Right cardiac atrium (tissue), 5 donors: Measurements from ENCODE around the gene PKP3. TPM values are rescaled to one million over a fixed set of nuclear protein-coding genes. Genes with fewer than 3 reads are reported as not detected.
"Not testable (repeated sequence)": the region's sequence is repeated elsewhere in the genome, so short reads cannot be mapped to it uniquely, and the experiment has no call there.

Source experiments
- ATAC-seq, 2 donors: fragments of 200-7000 bp; cut with Tn5 transposase; one replicate each; pipeline versions ENCODE4 v1.8.0 to v1.9.1; 2020; ENCODE audit warnings: moderate library complexity in 2 of 2, mild to moderate bottlenecking in 1 of 2
- DNase-seq, 3 donors: peaks; one replicate each; pipeline ENCODE4 v3.0.0-alpha.2; 2020
- H3K27ac ChIP-seq: one replicate; pipeline ENCODE4 v1.5.1; 2013; ENCODE audit warnings: mild to moderate bottlenecking, low read length, control low read depth, moderate library complexity
- H3K27me3 ChIP-seq: one replicate; pipeline ENCODE4 v1.6.1; 2013; ENCODE audit not compliant: control insufficient read depth, insufficient read depth
- H3K4me1 ChIP-seq: one replicate; pipeline ENCODE4 v1.6.1; 2013; ENCODE audit warnings: low read length; ENCODE audit not compliant: control insufficient read depth, insufficient read depth
- H3K4me3 ChIP-seq: one replicate; pipeline ENCODE4 v1.5.1; 2013; ENCODE audit warnings: low read length, control low read depth
- H3K9me3 ChIP-seq: one replicate; pipeline ENCODE4 v1.6.1; 2013; ENCODE audit warnings: low read length; ENCODE audit not compliant: control insufficient read depth
- WGBS: extraction: QIAGEN DNeasy Blood & Tissue Kit; methylation state at CpG from one replicate; pipeline ENCODE4 v1.1.7; 2013; 5-methylcytosine and 5-hydroxymethylcytosine counted together
- intact Hi-C, 4 donors: fragments of 100-400 bp; cut with DNase I; formaldehyde crosslinking; loops; one replicate each; pipeline versions ENCODE4 v1.11.0 to v1.14.0; 2022 to 2023
- polyA plus RNA-seq: library from polyadenylated mRNA; stranded (reverse); fragments of 200-250 nt; gene quantifications from one replicate; pipeline ENCODE4 v1.2.3, GENCODE V29; 2013
- total RNA-seq, 4 donors: library from RNA; stranded (reverse); fragmentation: NEBNext Ultra II Directional; extraction: Animal tissue kit (Norgen Biotek cat#: 25700); gene quantifications; one replicate each; pipeline ENCODE4 v1.2.1, GENCODE V29; 2021
- donor health status: healthy with polysubstance abuse.
- donor health status: DM: no; HTN: yes; CAD: no.
- donor health status: DM: no; HTN: no; CAD: no.
- donor health status: DM: no; HTN: yes; CAD: no; lungs with severe emphysema.
- donor health status: DM: yes; HTN: yes; CAD: no.

Gene PKP3
- total and polyA plus RNA-seq, 5 donors = 0.26 to 0.88 (median 0.40) TPM

GRCh38 chr11:409600-410483 lies 15.8 kb downstream of the PKP3 start:
- ATAC-seq (no peak), DNase-seq (peak in 2 of 3 donors; percentile 45 to 57)
- 71% methylated on average over 18 of the region's 18 CpGs for WGBS
- no peaks in the 10 kb centered on the region for H3K9me3 ChIP-seq
- H3K27ac ChIP-seq = no peak overlapping the region
- H3K27me3 ChIP-seq = no peaks in the 10 kb centered on the region
- H3K4me3 ChIP-seq = no peak overlapping the region
- H3K4me1 ChIP-seq = no peaks in the 10 kb centered on the region
- intact Hi-C loops = no loop called here

GRCh38 chr11:410711-411110 lies 16.7 kb downstream of the PKP3 start:
- peak in 2 of 3 donors; percentile 18 to 58 for DNase-seq
- H3K4me1 ChIP-seq, H3K27ac ChIP-seq, H3K27me3 ChIP-seq, intact Hi-C loops, ATAC-seq, H3K9me3 ChIP-seq, H3K4me3 ChIP-seq: not testable (repeated sequence)
- WGBS = 90% methylated on average over 13 of the region's 13 CpGs

GRCh38 chr11:411520-411919 lies 17.5 kb downstream of the PKP3 start:
- 80% methylated on average over 8 of the region's 11 CpGs for WGBS
- H3K4me3 ChIP-seq, H3K4me1 ChIP-seq, H3K27me3 ChIP-seq, ATAC-seq, intact Hi-C loops, H3K27ac ChIP-seq, H3K9me3 ChIP-seq: not testable (repeated sequence)
- peak in 2 of 3 donors; percentile 20 to 49 for DNase-seq

- intact Hi-C loops = no loop called here
- 82% methylated on average over 14 of the region's 15 CpGs for WGBS
- no peak for ATAC-seq
- Histone ChIP-seq H3K27me3 (no peaks in the 10 kb centered on the region), H3K9me3 (no peaks in the 10 kb centered on the region), H3K4me3 (no peak overlapping the region), H3K27ac (no peak overlapping the region), H3K4me1 (no peaks in the 10 kb centered on the region)
- peak in 2 of 3 donors; percentile 26 to 41 for DNase-seq
These were observed 18.7 kb downstream of the PKP3 start for GRCh38 chr11:412641-413119.

GRCh38 chr11:413120-414081 lies 19.4 kb downstream of the PKP3 start:
- Histone ChIP-seq H3K4me3 (no peak overlapping the region), H3K9me3 (no peaks in the 10 kb centered on the region), H3K4me1 (no peaks in the 10 kb centered on the region), H3K27ac (no peak overlapping the region), H3K27me3 (no peaks in the 10 kb centered on the region)
- intact Hi-C loops = no loop called here
- DNase-seq (peak in 2 of 3 donors; percentile 37 to 38), ATAC-seq (no peak)
- 49% methylated on average over 13 of the region's 14 CpGs for WGBS

GRCh38 chr11:414318-414857 lies 20.4 kb downstream of the PKP3 start:
- Histone ChIP-seq H3K4me1 (no peaks in the 10 kb centered on the region), H3K4me3 (peak overlapping the region; percentile 50), H3K27ac (peak overlapping the region; percentile 55), H3K9me3 (no peaks in the 10 kb centered on the region), H3K27me3 (no peaks in the 10 kb centered on the region)
- DNase-seq (no peak), ATAC-seq (no peak)
- 46% methylated on average over 9 of the region's 9 CpGs for WGBS
- intact Hi-C loops = no loop called here

GRCh38 chr11:415640-416041 lies 21.6 kb downstream of the PKP3 start:
- peak in 2 of 3 donors; percentile 37 to 50 for DNase-seq
- intact Hi-C loops = no loop called here
- Histone ChIP-seq H3K4me1 (no peaks in the 10 kb centered on the region), H3K9me3 (no peaks in the 10 kb centered on the region), H3K4me3 (peak overlapping the region; percentile 41), H3K27ac (peak overlapping the region; percentile 65), H3K27me3 (no peaks in the 10 kb centered on the region)
- 67% methylated on average over 5 of the region's 5 CpGs for WGBS
- ATAC-seq = no peak

- ATAC-seq = peak in 1 of 2 donors; percentile 3
- DNase-seq = peak; percentile 10 to 61 (median 38)
- Histone ChIP-seq H3K4me1 (no peaks in the 10 kb centered on the region), H3K4me3 (peak overlapping the region; percentile 41), H3K9me3 (no peaks in the 10 kb centered on the region), H3K27me3 (no peaks in the 10 kb centered on the region), H3K27ac (peak overlapping the region; percentile 65)
- intact Hi-C loops = no loop called here
- WGBS = 16% methylated on average over 45 of the region's 45 CpGs
These were observed 22.2 kb downstream of the PKP3 start for GRCh38 chr11:416051-416756.

GRCh38 chr11:416757-417621 lies 23.0 kb downstream of the PKP3 start:
- intact Hi-C loops = no loop called here
- H3K27ac ChIP-seq = peak overlapping the region; percentile 65
- no peaks in the 10 kb centered on the region for H3K4me1 ChIP-seq
- H3K4me3 ChIP-seq = peak overlapping the region; percentile 41
- H3K9me3 ChIP-seq = no peaks in the 10 kb centered on the region
- ATAC-seq (peak; percentile 64 to 75), DNase-seq (peak; percentile 62 to 86 (median 84))
- no peaks in the 10 kb centered on the region for H3K27me3 ChIP-seq
- 2% methylated on average over 97 of the region's 97 CpGs for WGBS
